HCT116 (cell line): Measurements from ENCODE around the gene CCDC148. TPM values are rescaled to one million over a fixed set of nuclear protein-coding genes. Genes with fewer than 3 reads are reported as not detected.

Experiments used
- ATAC-seq: fragments of 200-7000 bp; cut with Tn5 transposase; 2 replicates; pipeline ENCODE4 v1.9.1; 2020; ENCODE audit warnings: mild to moderate bottlenecking, moderate library complexity
- BruUV-seq: library from RNA; stranded (reverse); fragments of 400-500 nt; replicated peaks from 2 replicates; lab custom pipeline; 2021; lab: Mats Ljungman, UMichigan
- CTCF ChIA-PET: fragments of 300-600 bp; sonication (Branson Sonifier 250); formaldehyde crosslinking; loops from one replicate; lab custom pipeline; 2021; ENCODE audit warnings: antibody characterized with exemption; lab: Charles Lee
- POLR2A ChIA-PET: fragments of 300-600, 350-600 bp; sonication (Branson Sonifier 250); formaldehyde crosslinking; loops from one replicate; lab custom pipeline; 2021; ENCODE audit warnings: antibody characterized with exemption; lab: Charles Lee
- RAD21 ChIA-PET, 2 experiments: fragments of 300-600 bp; sonication (Branson Sonifier 250); formaldehyde crosslinking; loops; one replicate each; lab custom pipeline; 2023; ENCODE audit warnings: low total read pairs in 2 of 2; ENCODE audit not compliant: uncharacterized antibody in 2 of 2, unreplicated experiment in 2 of 2, low non-redundant PET in 1 of 2; lab: Charles Lee
- DNase-seq: peaks from one replicate; pipeline ENCODE4 v3.0.0-alpha.2; 2010; ENCODE audit warnings: low read depth, low spot score
- H2AFZ ChIP-seq: fragments of 200-600 bp; shearing (Covaris generic), sonication (generic); 2 replicates; pipeline ENCODE4 v1.6.1; 2017; ENCODE audit warnings: low read depth, mixed run types, mixed read lengths, antibody characterized with exemption, low read length; ENCODE audit not compliant: poor library complexity, severe bottlenecking
- H3K27ac ChIP-seq: 2 replicates; pipeline ENCODE4 v1.5.1; 2012; ENCODE audit warnings: low read depth, low read length
- H3K27me3 ChIP-seq: fragments of 200-600 bp; sonication (generic); 2 replicates; pipeline ENCODE4 v1.6.1; 2016; ENCODE audit warnings: mixed run types, low read length, mixed read lengths; ENCODE audit not compliant: insufficient read depth
- H3K36me3 ChIP-seq, 2 experiments: fragments of 200-500 bp in 1 of 2; fragments of 200-600 bp in 1 of 2; sonication (Bioruptor generic) in 1 of 2; sonication (generic) in 1 of 2; 2 replicates each; pipeline versions ENCODE4 v1.5.1 to v1.6.1; 2014 to 2016; ENCODE audit warnings: low read length in 2 of 2, inconsistent platforms in 1 of 2, mixed read lengths in 1 of 2, mixed run types in 1 of 2; ENCODE audit not compliant: insufficient read depth in 2 of 2, control insufficient read depth in 1 of 2
- H3K4me1 ChIP-seq, 2 experiments: fragments of 200-600 bp in 1 of 2; sonication (generic) in 1 of 2; 2 replicates each; pipeline versions ENCODE4 v1.5.1 to v1.6.1; 2012 to 2017; ENCODE audit warnings: low read length in 2 of 2, inconsistent platforms in 1 of 2, mild to moderate bottlenecking in 1 of 2, mixed read lengths in 1 of 2, mixed run types in 1 of 2, moderate library complexity in 1 of 2; ENCODE audit not compliant: insufficient read depth in 2 of 2, control insufficient read depth in 1 of 2
- H3K4me2 ChIP-seq: fragments of 200-600 bp; sonication (generic); 2 replicates; pipeline ENCODE4 v1.6.1; 2017; ENCODE audit warnings: mixed run types, low read length, mixed read lengths
- H3K4me3 ChIP-seq, 2 experiments: fragments of 200-600 bp in 1 of 2; sonication (generic) in 1 of 2; replicated peaks in 1 of 2; 2 replicates each; pipeline ENCODE4 v1.5.1; 2011 to 2016; ENCODE audit warnings: low read length in 2 of 2, control low read depth in 1 of 2, low read depth in 1 of 2, mild to moderate bottlenecking in 1 of 2, mixed read lengths in 1 of 2, mixed run types in 1 of 2
- H3K79me2 ChIP-seq: fragments of 200-600 bp; sonication (generic); 2 replicates; pipeline ENCODE4 v1.6.1; 2017; ENCODE audit warnings: mild to moderate bottlenecking, mixed run types, low read length, moderate library complexity, mixed read lengths; ENCODE audit not compliant: insufficient read depth
- H3K9ac ChIP-seq: fragments of 200-600 bp; sonication (generic); 2 replicates; pipeline ENCODE4 v1.6.1; 2016; ENCODE audit warnings: low read length, mixed read lengths
- H3K9me2 ChIP-seq: fragments of 200-600 bp; sonication (generic), shearing (Covaris generic); 2 replicates; pipeline ENCODE4 v1.6.1; 2017; ENCODE audit warnings: mixed run types, mild to moderate bottlenecking, moderate library complexity; ENCODE audit not compliant: insufficient read depth
- H3K9me3 ChIP-seq, 2 experiments: fragments of 200-500 bp in 1 of 2; fragments of 200-600 bp in 1 of 2; sonication (Bioruptor generic) in 1 of 2; sonication (generic) in 1 of 2; 2 replicates each; pipeline ENCODE4 v1.6.1; 2014 to 2017; ENCODE audit warnings: low read length in 2 of 2, mixed read lengths in 2 of 2, inconsistent platforms in 1 of 2, low read depth in 1 of 2, mild to moderate bottlenecking in 1 of 2, mixed run types in 1 of 2, moderate library complexity in 1 of 2; ENCODE audit not compliant: control insufficient read depth in 1 of 2, insufficient read depth in 1 of 2
- H4K20me1 ChIP-seq: fragments of 200-600 bp; sonication (generic), shearing (Covaris generic); 2 replicates; pipeline ENCODE4 v1.6.1; 2017; ENCODE audit warnings: mixed run types, mild to moderate bottlenecking, moderate library complexity; ENCODE audit not compliant: insufficient read depth
- CEBPB ChIP-seq: IDR thresholded peaks from 2 replicates; pipeline ENCODE4 v1.6.1; 2012; ENCODE audit warnings: low read depth
- EZH2phosphoT487 ChIP-seq: fragments of 200-600 bp; IDR thresholded peaks from 2 replicates; pipeline ENCODE4 v1.6.1; 2018; ENCODE audit warnings: antibody characterized with exemption, borderline replicate concordance
- POLR2A ChIP-seq: IDR thresholded peaks from 2 replicates; pipeline ENCODE4 v1.7.0; 2011; ENCODE audit warnings: borderline replicate concordance; ENCODE audit not compliant: insufficient read depth, insufficient read length; ENCODE audit errors: extremely low read depth
- SRF ChIP-seq: IDR thresholded peaks from 2 replicates; pipeline ENCODE4 v1.6.1; 2012; ENCODE audit warnings: low read depth
- YY1 ChIP-seq: IDR thresholded peaks from 2 replicates; pipeline ENCODE4 v1.6.1; 2011; ENCODE audit warnings: low read length, low read depth, moderate library complexity, mild to moderate bottlenecking; ENCODE audit not compliant: insufficient replicate concordance; ENCODE audit errors: extremely low read depth
- intact Hi-C: fragments of 100-400 bp; cut with micrococcal nuclease; formaldehyde crosslinking; loops from 2 replicates; pipeline ENCODE4 v1.10.0; 2022
- total RNA-seq: library from RNA; stranded (reverse); gene quantifications from one replicate; pipeline ENCODE4 v1.2.1, GENCODE V29; 2021; ENCODE audit not compliant: unreplicated experiment
- TF ChIP-seq, protein P1 (sequence below), 3 experiments: fragments of 200-600 bp in 1 of 3; sonication (generic) in 1 of 3; IDR thresholded peaks in 2 of 3; conservative IDR thresholded peaks in 1 of 3; 2 replicates each; pipeline ENCODE4 v1.5.1; 2012 to 2017; ENCODE audit warnings: low read depth in 2 of 3, low read length in 2 of 3, antibody characterized with exemption in 1 of 3, borderline replicate concordance in 1 of 3, control low read depth in 1 of 3, mild to moderate bottlenecking in 1 of 3, mixed read lengths in 1 of 3, mixed run types in 1 of 3, moderate library complexity in 1 of 3; ENCODE audit not compliant: insufficient read depth in 1 of 3
- TF ChIP-seq, protein P2 (sequence below): IDR thresholded peaks from 2 replicates; pipeline ENCODE4 v1.6.1; 2012; ENCODE audit warnings: low read depth
- TF ChIP-seq, protein P3 (sequence below): IDR thresholded peaks from 2 replicates; pipeline ENCODE4 v1.6.1; 2011; ENCODE audit warnings: mild to moderate bottlenecking, low read length, moderate library complexity; ENCODE audit not compliant: insufficient replicate concordance; ENCODE audit errors: extremely low read depth

CCDC148 gene
- total RNA-seq, 1 experiment from 2014 or later: 0.59 TPM

DNA sequence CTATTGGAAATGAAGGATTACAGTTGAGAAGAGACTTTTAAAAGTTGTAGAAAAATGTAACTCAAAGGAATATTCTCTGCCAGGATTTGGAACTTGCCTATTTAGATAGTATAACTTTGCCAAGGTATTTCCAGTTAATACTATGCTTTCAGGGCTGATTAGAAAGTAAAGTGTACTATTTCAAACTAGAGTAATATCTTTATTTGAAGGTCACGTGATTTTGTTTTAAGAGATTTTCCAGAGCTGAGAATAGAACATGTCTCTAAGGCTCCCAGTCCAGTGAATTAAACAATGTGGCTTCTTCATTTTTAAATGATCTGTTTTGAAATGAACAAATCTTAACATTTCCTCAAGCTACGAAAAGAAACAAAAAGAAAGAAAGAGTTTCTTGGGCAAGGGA is 53.9 kb downstream of the CCDC148 start:
- no peaks in the 10 kb centered on the region for H3K9me2 ChIP-seq
- BruUV-seq: no TSS peak
- DNase-seq: no peak
- ChIA-PET POLR2A (no interaction called here), CTCF (no interaction called here), RAD21 (no interaction called here)
- intact Hi-C loops: no loop called here
- no peaks in the 10 kb centered on the region for H3K36me3 ChIP-seq
- no peak for ATAC-seq
- no peaks in the 10 kb centered on the region for H4K20me1 ChIP-seq
- H3K4me1 ChIP-seq: no peaks in the 10 kb centered on the region
- H3K9ac ChIP-seq: no peak overlapping the region
- no peaks in the 10 kb centered on the region for H3K79me2 ChIP-seq
- TF ChIP-seq CEBPB (no peak), YY1 (no peak), POLR2A (no peak), SRF (no peak), EZH2phosphoT487 (no peak)
- TF ChIP-seq, protein P1, sequence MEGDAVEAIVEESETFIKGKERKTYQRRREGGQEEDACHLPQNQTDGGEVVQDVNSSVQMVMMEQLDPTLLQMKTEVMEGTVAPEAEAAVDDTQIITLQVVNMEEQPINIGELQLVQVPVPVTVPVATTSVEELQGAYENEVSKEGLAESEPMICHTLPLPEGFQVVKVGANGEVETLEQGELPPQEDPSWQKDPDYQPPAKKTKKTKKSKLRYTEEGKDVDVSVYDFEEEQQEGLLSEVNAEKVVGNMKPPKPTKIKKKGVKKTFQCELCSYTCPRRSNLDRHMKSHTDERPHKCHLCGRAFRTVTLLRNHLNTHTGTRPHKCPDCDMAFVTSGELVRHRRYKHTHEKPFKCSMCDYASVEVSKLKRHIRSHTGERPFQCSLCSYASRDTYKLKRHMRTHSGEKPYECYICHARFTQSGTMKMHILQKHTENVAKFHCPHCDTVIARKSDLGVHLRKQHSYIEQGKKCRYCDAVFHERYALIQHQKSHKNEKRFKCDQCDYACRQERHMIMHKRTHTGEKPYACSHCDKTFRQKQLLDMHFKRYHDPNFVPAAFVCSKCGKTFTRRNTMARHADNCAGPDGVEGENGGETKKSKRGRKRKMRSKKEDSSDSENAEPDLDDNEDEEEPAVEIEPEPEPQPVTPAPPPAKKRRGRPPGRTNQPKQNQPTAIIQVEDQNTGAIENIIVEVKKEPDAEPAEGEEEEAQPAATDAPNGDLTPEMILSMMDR (IDR thresholded peaks at IDR 0.05 in 2 of 3, conservative IDR thresholded peaks at IDR 0.05 in 1 of 3; ENCODE audit: borderline replicate concordance in 1 of 3, insufficient read depth in 1 of 3, low read depth in 2 of 3, low read length in 2 of 3): no peak
- TF ChIP-seq, protein P2, sequence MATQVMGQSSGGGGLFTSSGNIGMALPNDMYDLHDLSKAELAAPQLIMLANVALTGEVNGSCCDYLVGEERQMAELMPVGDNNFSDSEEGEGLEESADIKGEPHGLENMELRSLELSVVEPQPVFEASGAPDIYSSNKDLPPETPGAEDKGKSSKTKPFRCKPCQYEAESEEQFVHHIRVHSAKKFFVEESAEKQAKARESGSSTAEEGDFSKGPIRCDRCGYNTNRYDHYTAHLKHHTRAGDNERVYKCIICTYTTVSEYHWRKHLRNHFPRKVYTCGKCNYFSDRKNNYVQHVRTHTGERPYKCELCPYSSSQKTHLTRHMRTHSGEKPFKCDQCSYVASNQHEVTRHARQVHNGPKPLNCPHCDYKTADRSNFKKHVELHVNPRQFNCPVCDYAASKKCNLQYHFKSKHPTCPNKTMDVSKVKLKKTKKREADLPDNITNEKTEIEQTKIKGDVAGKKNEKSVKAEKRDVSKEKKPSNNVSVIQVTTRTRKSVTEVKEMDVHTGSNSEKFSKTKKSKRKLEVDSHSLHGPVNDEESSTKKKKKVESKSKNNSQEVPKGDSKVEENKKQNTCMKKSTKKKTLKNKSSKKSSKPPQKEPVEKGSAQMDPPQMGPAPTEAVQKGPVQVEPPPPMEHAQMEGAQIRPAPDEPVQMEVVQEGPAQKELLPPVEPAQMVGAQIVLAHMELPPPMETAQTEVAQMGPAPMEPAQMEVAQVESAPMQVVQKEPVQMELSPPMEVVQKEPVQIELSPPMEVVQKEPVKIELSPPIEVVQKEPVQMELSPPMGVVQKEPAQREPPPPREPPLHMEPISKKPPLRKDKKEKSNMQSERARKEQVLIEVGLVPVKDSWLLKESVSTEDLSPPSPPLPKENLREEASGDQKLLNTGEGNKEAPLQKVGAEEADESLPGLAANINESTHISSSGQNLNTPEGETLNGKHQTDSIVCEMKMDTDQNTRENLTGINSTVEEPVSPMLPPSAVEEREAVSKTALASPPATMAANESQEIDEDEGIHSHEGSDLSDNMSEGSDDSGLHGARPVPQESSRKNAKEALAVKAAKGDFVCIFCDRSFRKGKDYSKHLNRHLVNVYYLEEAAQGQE: no peak
- TF ChIP-seq, protein P3, sequence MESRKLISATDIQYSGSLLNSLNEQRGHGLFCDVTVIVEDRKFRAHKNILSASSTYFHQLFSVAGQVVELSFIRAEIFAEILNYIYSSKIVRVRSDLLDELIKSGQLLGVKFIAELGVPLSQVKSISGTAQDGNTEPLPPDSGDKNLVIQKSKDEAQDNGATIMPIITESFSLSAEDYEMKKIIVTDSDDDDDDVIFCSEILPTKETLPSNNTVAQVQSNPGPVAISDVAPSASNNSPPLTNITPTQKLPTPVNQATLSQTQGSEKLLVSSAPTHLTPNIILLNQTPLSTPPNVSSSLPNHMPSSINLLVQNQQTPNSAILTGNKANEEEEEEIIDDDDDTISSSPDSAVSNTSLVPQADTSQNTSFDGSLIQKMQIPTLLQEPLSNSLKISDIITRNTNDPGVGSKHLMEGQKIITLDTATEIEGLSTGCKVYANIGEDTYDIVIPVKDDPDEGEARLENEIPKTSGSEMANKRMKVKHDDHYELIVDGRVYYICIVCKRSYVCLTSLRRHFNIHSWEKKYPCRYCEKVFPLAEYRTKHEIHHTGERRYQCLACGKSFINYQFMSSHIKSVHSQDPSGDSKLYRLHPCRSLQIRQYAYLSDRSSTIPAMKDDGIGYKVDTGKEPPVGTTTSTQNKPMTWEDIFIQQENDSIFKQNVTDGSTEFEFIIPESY: no peak
- no peak overlapping the region for H3K4me3 ChIP-seq
- H2AFZ ChIP-seq: no peak overlapping the region
- H3K27me3 ChIP-seq: no peaks in the 10 kb centered on the region
- H3K4me2 ChIP-seq: no peak overlapping the region
- no peak overlapping the region for H3K27ac ChIP-seq
- no peaks in the 10 kb centered on the region for H3K9me3 ChIP-seq
